Breast epithelium (tissue), 4 donors: ENCODE data around the gene MYLK2. TPM values are rescaled to one million over a fixed set of nuclear protein-coding genes. Genes with fewer than 3 reads are reported as not detected.

Experiments used
- DNase-seq, 2 donors: peaks; one replicate each; pipeline ENCODE4 v3.0.0-alpha.2; 2019; ENCODE audit warnings: low spot score in 2 of 2
- H3K27ac ChIP-seq, 2 donors: fragments of 200-600 bp; sonication (generic) in 1 of 2; one replicate each; pipeline ENCODE4 v1.5.1; 2016 to 2019; ENCODE audit warnings: mild to moderate bottlenecking in 1 of 2
- H3K27me3 ChIP-seq, 2 donors: fragments of 200-600 bp; sonication (generic) in 1 of 2; one replicate each; pipeline versions ENCODE4 v1.5.1 to v1.6.0; 2017 to 2019; ENCODE audit warnings: control low read depth in 1 of 2, mild to moderate bottlenecking in 1 of 2
- H3K36me3 ChIP-seq: fragments of 200-600 bp; one replicate; pipeline ENCODE4 v1.5.1; 2019
- H3K4me1 ChIP-seq, 2 donors: fragments of 200-600 bp; sonication (generic); one replicate each; pipeline ENCODE4 v1.5.1; 2016 to 2019; ENCODE audit warnings: control low read depth in 1 of 2
- H3K4me3 ChIP-seq, 3 donors: fragments of 200-600 bp; sonication (generic); 1 replicate in 2 of 3; 2 replicates in 1 of 3; pipeline ENCODE4 v1.5.1; 2016 to 2019; ENCODE audit warnings: mild to moderate bottlenecking in 3 of 3, moderate library complexity in 2 of 3
- H3K9me3 ChIP-seq, 2 donors: fragments of 200-600 bp; sonication (generic) in 1 of 2; one replicate each; pipeline ENCODE4 v1.5.1; 2016 to 2019; ENCODE audit warnings: control low read depth in 1 of 2
- POLR2A ChIP-seq: fragments of 450-650 bp; IDR thresholded peaks from one replicate; pipeline ENCODE4 v1.6.1; 2016; ENCODE audit warnings: antibody characterized with exemption, mild to moderate bottlenecking, moderate library complexity
- POLR2AphosphoS5 ChIP-seq, 3 donors: sonication (generic); formaldehyde crosslinking; IDR thresholded peaks; one replicate each; pipeline ENCODE4 v1.6.1; 2017; ENCODE audit warnings: antibody characterized with exemption in 3 of 3
- intact Hi-C: fragments of 100-400 bp; cut with DNase I; formaldehyde crosslinking; loops from one replicate; pipeline ENCODE4 v1.15.1; 2023; ENCODE audit warnings: low total_unique reads
- total RNA-seq, 3 donors: library from RNA; depleted of rRNA; stranded (reverse); fragments of >200 nt; gene quantifications; one replicate each; pipeline ENCODE4 v1.1.0, GENCODE V29; 2016
- TF ChIP-seq, protein P1 (sequence below), 3 donors: fragments of 450-650 bp; IDR thresholded peaks; one replicate each; pipeline ENCODE4 v1.5.1; 2016 to 2017; ENCODE audit warnings: antibody characterized with exemption in 3 of 3, mild to moderate bottlenecking in 3 of 3, moderate library complexity in 3 of 3

The MYLK2 gene
- total RNA-seq, 3 donors from 2014 or later, result not detected

DNA sequence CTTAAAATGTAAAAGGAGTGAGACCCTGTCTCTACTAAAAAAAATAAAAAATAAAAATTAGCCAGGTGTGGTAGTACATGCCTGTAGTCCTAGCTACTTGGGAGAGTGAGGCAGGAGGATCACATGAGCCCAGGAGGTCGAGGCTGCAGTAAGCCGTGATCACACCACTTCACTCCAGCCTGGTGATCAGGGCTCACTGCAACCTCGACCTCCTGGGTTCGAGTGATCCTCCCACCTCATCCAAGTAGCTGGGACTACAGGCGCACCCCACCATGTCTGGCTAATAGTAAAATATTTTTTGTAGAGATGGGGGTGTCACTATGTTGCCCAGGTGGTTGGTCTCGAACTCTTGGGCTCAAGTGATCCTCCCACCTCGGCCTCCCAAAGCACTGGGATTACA lies 34.3 kb downstream of the MYLK2 start:
- H3K36me3 ChIP-seq, result no peaks in the 10 kb centered on the region
- intact Hi-C loops, result loop anchor here (10.0 kb wide), 2 partner anchors 101 to 1141 kb away; partner anchors contain the start of gene PDRG1
- H3K4me3 ChIP-seq, result no peak overlapping the region
- no peak for DNase-seq
- H3K4me1 ChIP-seq, result no peaks in the 10 kb centered on the region
- H3K9me3 ChIP-seq, result no peaks in the 10 kb centered on the region
- H3K27ac ChIP-seq, result no peak overlapping the region
- TF ChIP-seq POLR2A (no peak), POLR2AphosphoS5 (IDR thresholded peaks at IDR 0.05) (no peak)
- TF ChIP-seq, protein P1, sequence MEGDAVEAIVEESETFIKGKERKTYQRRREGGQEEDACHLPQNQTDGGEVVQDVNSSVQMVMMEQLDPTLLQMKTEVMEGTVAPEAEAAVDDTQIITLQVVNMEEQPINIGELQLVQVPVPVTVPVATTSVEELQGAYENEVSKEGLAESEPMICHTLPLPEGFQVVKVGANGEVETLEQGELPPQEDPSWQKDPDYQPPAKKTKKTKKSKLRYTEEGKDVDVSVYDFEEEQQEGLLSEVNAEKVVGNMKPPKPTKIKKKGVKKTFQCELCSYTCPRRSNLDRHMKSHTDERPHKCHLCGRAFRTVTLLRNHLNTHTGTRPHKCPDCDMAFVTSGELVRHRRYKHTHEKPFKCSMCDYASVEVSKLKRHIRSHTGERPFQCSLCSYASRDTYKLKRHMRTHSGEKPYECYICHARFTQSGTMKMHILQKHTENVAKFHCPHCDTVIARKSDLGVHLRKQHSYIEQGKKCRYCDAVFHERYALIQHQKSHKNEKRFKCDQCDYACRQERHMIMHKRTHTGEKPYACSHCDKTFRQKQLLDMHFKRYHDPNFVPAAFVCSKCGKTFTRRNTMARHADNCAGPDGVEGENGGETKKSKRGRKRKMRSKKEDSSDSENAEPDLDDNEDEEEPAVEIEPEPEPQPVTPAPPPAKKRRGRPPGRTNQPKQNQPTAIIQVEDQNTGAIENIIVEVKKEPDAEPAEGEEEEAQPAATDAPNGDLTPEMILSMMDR (IDR thresholded peaks at IDR 0.05), result no peak
- peaks cover 0 to 30% of the 10 kb centered on the region in 2 donors for H3K27me3 ChIP-seq

DNA sequence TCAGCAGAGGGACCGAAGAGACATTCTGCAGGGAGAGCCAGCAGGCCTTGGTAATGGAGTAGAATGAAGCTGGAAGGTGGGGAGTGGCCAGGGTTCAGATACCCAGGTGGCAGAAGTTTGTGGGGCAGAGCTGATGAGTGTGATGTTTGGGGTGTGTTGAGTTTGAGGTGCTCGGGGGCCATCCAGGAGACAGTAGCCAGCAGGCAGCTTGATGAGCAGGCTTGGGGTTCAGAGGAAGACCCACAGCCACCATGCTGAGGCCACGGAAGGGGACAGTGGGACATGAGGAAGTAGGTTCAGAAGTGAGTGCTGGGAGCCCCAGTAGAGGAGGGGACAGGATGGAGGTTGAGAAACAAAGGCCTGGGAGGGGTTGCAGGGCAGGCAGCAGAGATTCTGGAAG lies 37.4 kb downstream of the MYLK2 start:
- Histone ChIP-seq H3K27ac (no peak overlapping the region), H3K36me3 (no peaks in the 10 kb centered on the region), H3K4me1 (no peaks in the 10 kb centered on the region), H3K4me3 (no peak overlapping the region), H3K9me3 (no peaks in the 10 kb centered on the region), H3K27me3 (peaks cover 0 to 12% of the 10 kb centered on the region in 2 donors)
- intact Hi-C loops, result loop anchor here (10.0 kb wide), 2 partner anchors 98 to 1138 kb away; partner anchors contain the start of gene PDRG1
- TF ChIP-seq, protein P1 (IDR thresholded peaks at IDR 0.05), result no peak
- TF ChIP-seq POLR2AphosphoS5 (IDR thresholded peaks at IDR 0.05) (no peak), POLR2A (no peak)
- DNase-seq, result no peak

DNA sequence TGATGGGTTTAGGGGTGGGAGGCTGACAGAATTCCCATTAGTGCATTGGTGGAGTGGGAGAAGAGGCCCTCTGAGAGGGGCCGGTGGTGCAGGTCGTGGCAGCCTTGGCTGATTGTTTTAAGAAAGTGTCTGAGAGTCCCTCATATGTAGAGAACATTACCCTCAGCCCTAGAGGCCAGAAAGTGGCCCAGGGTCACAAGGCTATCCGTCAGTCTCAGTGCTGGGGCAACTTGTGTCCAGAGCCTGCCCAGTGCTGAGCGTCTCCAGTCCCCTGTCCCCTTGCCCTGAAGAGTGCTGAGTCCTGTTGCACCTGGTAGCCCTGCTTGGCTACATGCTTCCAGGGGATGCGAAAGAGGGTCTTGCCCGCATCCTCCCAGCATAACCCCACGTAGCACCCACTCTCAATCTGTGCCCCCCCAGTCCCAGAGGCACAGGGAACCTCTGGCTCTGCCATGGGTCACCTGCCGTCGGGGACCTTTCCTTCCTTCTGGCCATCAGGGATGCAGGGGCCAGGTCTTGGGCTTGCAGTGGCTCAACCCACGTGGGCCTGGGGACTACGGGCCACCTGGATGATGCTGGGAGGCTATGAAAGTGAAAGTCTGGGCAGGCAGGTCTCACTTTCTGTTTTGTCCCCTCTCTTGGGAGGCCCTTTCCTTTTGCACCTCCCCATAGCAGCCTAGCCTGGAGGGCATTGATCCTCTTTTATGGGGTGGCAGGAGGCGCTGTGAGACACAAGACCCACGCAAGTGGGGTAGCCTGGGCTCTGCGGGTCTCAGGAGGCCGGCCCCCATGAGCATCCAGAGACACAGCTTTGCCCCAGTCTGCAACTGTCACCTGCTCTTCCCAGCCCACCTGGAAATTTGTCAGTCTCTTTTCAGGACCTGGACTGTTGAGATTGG lies 39.0 kb downstream of the MYLK2 start:
- no peak for DNase-seq
- no peaks in the 10 kb centered on the region for H3K4me1 ChIP-seq
- H3K9me3 ChIP-seq, result no peaks in the 10 kb centered on the region
- H3K4me3 ChIP-seq, result no peak overlapping the region
- H3K27ac ChIP-seq, result no peak overlapping the region
- intact Hi-C loops, result loop anchor here (10.0 kb wide), 2 partner anchors 97 to 1137 kb away; partner anchors contain the start of gene PDRG1
- H3K27me3 ChIP-seq, result peaks cover 0 to 8% of the 10 kb centered on the region in 2 donors
- TF ChIP-seq POLR2AphosphoS5 (IDR thresholded peaks at IDR 0.05) (no peak), POLR2A (no peak)
- TF ChIP-seq, protein P1 (IDR thresholded peaks at IDR 0.05), result no peak
- no peaks in the 10 kb centered on the region for H3K36me3 ChIP-seq

DNA sequence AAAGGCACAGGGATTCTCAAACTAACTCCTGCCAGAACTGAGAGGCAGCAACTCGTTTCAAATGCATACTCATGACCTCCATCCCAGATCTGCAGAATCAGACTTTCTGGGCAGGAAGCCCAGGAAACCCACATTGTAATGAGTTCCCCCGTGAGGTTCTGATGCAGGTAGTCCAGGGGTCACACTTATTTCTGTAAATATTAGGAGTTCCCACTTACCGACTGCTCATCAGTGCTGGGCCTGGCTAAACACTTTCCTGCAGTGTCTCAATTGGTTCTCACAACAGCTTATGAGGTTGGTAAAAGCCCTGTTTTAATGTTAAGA lies 39.6 kb downstream of the MYLK2 start:
- DNase-seq, result no peak
- no peak overlapping the region for H3K4me3 ChIP-seq
- TF ChIP-seq, protein P1 (IDR thresholded peaks at IDR 0.05), result no peak
- TF ChIP-seq POLR2A (no peak), POLR2AphosphoS5 (IDR thresholded peaks at IDR 0.05) (no peak)
- peaks cover 0 to 8% of the 10 kb centered on the region in 2 donors for H3K27me3 ChIP-seq
- intact Hi-C loops, result loop anchor here (10.0 kb wide), 2 partner anchors 96 to 1136 kb away; partner anchors contain the start of gene PDRG1
- no peaks in the 10 kb centered on the region for H3K36me3 ChIP-seq
- H3K27ac ChIP-seq, result no peak overlapping the region
- H3K9me3 ChIP-seq, result no peaks in the 10 kb centered on the region
- no peaks in the 10 kb centered on the region for H3K4me1 ChIP-seq
